D341Med (cell line): ENCODE results near the gene PGAM2.
"Not testable (repeated sequence)": the region's sequence is repeated elsewhere in the genome, so short reads cannot be mapped to it uniquely, and the experiment has no call there.

Experiments used
- DNase-seq: peaks from one replicate; pipeline ENCODE4 v3.0.0; 2012; ENCODE audit warnings: low spot score

Gene PGAM2

GRCh38 chr7:44050121-44050914 is 15.0 kb downstream of the PGAM2 start:
- DNase-seq, result no peak

- no peak for DNase-seq
Measured at GRCh38 chr7:44048031-44048795, 17.2 kb downstream of the PGAM2 start.

- no peak for DNase-seq
Measured at GRCh38 chr7:44046321-44047061, 18.9 kb downstream of the PGAM2 start.

- DNase-seq, result no peak
Measured at GRCh38 chr7:44045226-44046014, 19.9 kb downstream of the PGAM2 start.

GRCh38 chr7:44044315-44045225 is 20.8 kb downstream of the PGAM2 start, which contains the start of gene DBNL:
TSS of gene DBNL (plus strand) at chr7:44044702. CDS start at chr7:44044738, 36 bp downstream.
- peak; percentile 95 for DNase-seq

GRCh38 chr7:44043902-44044301 is 21.5 kb downstream of the PGAM2 start:
- no peak for DNase-seq

GRCh38 chr7:44042221-44042620 is 23.1 kb downstream of the PGAM2 start:
- no peak for DNase-seq

- DNase-seq, result not testable (repeated sequence)
Measured at GRCh38 chr7:44040493-44040891, 24.9 kb downstream of the PGAM2 start.

GRCh38 chr7:44039800-44040492 is 25.4 kb downstream of the PGAM2 start:
- not testable (repeated sequence) for DNase-seq

GRCh38 chr7:44038961-44039558 is 26.3 kb downstream of the PGAM2 start:
- not testable (repeated sequence) for DNase-seq

- not testable (repeated sequence) for DNase-seq
Measured at GRCh38 chr7:44038553-44038952, 26.8 kb downstream of the PGAM2 start.

GRCh38 chr7:44037951-44038350 is 27.4 kb downstream of the PGAM2 start:
- DNase-seq, result not testable (repeated sequence)

- not testable (repeated sequence) for DNase-seq
Measured at GRCh38 chr7:44036364-44036763, 29.0 kb downstream of the PGAM2 start.

GRCh38 chr7:44033971-44034844 is 31.2 kb downstream of the PGAM2 start:
- not testable (repeated sequence) for DNase-seq

- DNase-seq, result not testable (repeated sequence)
Measured at GRCh38 chr7:44032031-44032430, 33.3 kb downstream of the PGAM2 start.

- not testable (repeated sequence) for DNase-seq
Measured at GRCh38 chr7:44031319-44031718, 34.0 kb downstream of the PGAM2 start.

GRCh38 chr7:44030029-44030428 is 35.3 kb downstream of the PGAM2 start:
- DNase-seq, result not testable (repeated sequence)

GRCh38 chr7:44029433-44029832 is 35.9 kb downstream of the PGAM2 start:
- not testable (repeated sequence) for DNase-seq
